ENCODE results near the gene GPR161.

The GPR161 gene

DNA sequence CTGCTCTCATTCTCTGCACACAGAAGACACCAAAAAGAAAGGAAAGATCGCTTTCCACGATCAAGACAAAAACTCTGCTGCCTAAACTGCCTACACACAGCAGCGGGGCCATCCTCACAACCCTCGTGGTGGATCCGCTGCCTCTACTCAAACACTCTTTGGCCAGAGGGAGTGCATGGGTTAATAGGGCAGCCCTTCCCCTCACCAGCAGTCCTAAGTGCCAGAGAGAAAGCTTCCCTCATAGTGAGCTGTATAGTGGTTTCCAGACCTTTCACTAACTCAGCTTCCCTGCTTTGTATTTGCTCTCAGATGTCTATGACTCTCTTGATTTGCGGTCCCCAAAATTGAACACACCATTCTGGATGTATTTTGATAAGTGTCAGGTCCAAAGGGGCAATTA is 30.9 kb downstream of the GPR161 start:
- DNase-seq: no peak

DNA sequence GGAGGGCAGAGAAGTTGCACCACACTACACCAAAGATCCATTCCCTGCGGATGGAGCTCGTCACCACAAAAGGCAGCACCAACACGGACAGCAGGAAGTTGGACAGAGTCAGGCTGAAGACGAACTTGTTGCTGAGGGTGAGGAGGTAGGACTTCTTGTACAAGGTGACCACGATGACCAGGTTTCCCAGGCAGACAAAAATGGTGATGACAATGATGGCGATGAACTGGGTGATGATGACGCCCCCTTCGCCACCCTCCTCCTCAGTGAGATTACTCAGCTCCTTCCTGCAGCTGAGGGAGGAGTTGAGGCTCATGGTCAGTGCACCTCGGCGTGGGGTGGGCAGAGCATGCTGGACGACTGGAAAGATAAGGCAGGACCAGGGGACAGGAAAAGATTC is 32.2 kb downstream of the GPR161 start:
- no peak for DNase-seq

- DNase-seq: no peak
Measured at GRCh38 chr1:168102487-168102886, 34.2 kb downstream of the GPR161 start.

GRCh38 chr1:168101336-168101735 is 35.4 kb downstream of the GPR161 start:
- DNase-seq: no peak

DNA sequence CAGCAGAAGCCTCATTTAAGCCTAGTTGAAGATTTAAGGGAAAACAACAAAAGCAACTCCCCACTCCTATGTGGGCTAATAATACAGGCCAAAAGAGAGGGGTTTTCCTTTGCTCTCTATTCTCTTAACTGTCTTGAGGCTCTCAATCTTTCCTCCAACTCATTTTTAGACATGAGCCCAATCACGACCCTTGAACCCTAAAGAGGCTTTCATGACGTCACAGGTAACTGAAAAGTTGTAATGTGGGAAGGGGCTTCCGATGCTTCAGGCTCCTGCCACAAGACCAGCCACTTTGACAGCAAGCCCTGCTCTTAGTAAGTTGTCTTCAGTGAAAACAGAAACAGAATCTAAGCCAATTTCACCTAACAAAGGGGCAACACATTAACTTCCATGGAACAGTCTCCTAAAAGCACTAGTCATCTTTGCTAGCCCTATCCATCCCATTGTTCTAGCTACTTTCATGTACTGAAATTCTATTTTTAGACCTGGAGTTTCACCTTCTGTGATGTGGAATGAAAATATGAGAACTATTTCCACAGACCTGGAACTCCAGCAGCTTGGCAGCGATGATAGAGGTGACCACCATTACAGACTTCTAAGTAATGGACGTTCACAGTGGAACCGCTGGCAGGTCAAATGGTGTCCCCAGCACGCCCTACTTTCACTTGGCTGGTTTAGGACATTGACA is 36.3 kb downstream of the GPR161 start:
- DNase-seq: no peak

- no peak for DNase-seq
Measured at GRCh38 chr1:168099337-168099801, 37.4 kb downstream of the GPR161 start.

DNA sequence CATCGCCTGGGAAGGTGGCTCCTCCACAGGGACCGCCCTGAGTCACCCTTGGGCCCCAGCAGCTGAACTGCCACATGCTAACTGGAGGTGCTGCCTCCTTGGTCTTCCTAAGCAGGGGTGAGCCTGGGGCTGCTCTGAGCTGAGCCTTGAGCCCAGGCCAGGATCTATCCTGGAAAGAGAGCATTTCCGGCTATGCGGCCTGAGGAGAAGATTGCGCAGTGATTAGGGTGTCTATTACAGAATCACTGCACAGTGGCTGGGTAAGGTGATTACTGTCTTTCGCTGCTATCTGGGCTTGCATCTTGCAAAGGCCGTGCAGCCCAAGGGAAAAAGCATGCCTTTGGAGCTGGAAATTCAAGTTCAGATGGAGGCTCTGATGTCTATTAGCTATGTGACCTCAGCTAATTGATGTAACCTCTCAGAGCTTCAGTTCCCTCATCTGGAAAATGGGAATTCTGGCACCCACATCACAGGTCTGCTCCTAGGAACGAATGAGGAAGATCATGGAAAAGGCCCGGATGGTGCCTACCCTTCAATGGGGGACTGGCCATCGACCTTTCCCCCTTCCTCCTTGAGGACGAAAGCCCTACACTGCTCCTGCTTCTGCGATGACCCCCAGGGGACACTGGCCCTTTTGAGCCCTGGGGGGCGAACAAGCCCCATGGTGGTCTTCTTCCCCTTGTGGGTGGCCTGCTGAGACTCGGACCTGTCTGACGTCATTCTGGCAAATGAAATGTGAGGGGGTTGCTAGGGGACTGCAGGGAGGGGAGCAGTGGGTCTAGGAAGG is 38.0 kb downstream of the GPR161 start:
- no peak for DNase-seq

GRCh38 chr1:168097921-168098528 is 38.7 kb downstream of the GPR161 start:
- DNase-seq: no peak

- no peak for DNase-seq
Measured at GRCh38 chr1:168096296-168097165, 40.2 kb downstream of the GPR161 start.

- no peak for DNase-seq
Measured at GRCh38 chr1:168095476-168095875, 41.3 kb downstream of the GPR161 start.

- DNase-seq: no peak
Measured at GRCh38 chr1:168093616-168094015, 43.1 kb downstream of the GPR161 start.

GRCh38 chr1:168092566-168093355 is 44.0 kb downstream of the GPR161 start:
- DNase-seq: no peak

DNA sequence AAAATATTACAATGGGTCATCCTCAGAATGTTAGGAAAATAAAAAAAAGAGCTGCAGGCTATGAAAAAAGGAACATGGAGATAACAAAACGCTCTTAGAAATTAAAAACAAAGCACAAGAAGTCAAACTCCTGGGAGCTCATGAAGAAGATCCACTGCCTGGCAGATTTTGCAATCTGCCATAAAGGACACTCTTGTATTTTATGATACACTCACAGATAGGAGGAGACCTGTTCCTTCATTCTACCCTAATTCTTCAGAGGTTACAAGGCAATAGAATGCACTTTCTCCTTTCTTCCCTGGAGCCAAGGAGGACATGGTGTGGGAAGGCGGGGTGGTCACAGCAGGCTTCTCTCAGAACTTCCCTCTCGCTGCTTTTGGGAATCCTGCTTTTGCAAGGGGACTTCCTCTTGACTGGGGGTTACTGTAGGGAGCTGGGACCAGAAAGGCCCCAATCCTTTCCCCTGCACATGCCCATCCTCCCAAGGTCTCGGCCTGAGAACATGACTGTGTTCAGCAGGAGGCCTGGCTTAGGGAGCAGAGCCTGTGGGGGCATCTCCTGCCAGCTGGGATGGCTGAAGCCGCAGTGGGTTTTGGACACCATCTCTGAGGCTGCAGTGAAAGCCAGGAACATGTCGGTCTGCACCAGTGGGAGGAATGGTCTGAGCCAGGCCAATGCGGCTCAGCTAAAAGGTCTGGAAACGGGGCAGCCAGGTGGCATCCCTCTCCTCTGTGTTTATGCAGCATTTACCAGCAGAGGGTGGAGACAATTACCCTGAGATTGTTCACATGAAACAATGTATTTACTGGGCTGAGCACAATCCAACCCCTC is 44.8 kb downstream of the GPR161 start:
- DNase-seq: no peak

DNA sequence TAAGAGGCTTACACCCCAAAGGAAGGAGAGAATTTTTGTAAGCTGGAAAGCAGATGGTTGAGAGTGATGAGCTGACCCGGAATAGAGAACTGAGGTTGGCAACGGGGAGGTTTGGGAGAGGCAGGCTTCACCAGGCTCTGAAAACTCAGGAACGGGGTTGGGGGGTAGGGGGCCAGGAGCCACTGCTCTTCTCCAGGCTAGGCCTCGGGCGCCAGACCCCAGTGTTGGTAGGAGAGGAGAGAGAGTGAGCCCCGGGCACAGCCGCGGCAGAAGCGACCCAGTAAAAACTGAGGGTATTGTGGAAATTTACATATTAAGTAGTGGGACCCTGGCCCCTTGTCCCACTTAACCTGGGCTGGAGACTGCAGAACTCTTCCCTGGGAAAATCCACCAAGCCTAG is 45.7 kb downstream of the GPR161 start:
- no peak for DNase-seq

- DNase-seq: no peak
Measured at GRCh38 chr1:168090395-168090794, 46.3 kb downstream of the GPR161 start.

GRCh38 chr1:168089979-168090337 is 46.8 kb downstream of the GPR161 start:
- no peak for DNase-seq

GRCh38 chr1:168089326-168089978 is 47.3 kb downstream of the GPR161 start:
- DNase-seq: no peak

DNA sequence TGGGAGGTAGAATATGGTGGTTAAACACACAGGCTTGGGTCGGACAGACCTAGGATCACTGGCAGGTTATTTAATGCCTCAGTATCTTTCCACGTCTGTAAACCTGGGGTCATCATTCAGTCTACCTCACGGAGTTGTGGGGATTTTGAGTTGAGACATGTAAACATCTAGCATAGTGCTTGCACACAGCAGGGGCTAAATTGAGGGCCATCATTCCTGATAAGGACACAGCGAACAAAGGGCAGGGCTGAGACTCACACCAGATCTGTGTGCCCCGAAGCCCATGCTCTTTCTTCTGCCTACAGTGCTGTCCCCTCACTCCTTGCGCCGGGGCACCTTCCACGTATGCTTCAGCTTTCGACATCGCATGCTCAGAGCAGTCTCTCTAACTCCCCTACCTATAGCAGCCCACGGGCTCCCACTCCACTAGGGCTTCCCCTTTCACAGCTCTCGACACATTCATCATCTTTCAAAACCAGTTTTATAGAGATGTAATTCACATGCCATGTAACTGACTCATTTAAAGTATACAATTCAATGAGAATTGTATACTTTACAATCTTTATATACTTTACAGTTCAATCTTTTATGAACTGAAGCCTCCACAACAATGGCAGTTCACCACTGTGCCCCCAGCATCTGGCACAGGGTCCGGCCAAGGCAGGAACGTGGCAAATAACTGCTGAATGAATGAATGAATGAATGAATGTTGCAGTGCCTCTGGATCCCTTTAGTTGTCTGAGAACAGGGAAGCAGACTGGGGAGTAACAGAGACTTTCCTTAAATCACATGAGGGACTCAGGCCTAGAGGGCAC is 48.0 kb downstream of the GPR161 start:
- no peak for DNase-seq

GRCh38 chr1:168087696-168088095 is 49.0 kb downstream of the GPR161 start:
- no peak for DNase-seq

DNA sequence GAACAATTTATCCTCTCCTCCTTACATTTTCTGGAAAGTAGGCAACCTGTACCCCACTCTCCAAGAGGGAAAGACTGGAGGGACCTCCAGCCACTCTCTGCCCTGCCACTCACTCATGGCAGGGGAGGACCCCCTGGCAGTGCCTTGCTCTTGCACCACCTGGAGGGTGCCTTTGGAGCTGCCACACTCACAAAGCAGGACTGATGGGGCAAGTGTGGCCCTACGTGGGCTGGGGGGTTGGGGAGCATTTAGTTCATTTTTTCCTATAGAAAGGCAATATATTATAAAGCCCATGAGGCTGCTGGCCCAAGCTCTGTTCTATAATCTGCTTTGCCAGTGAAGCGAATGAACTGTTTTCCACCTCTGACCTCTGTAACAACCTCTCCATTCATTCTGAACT is 50.3 kb downstream of the GPR161 start:
- no peak for DNase-seq
